Vagina (tissue), 2 donors: ENCODE data around the gene BCAS1.

ENCODE experiments used
- POLR2A ChIP-seq, 2 donors: fragments of 450-650 bp; IDR thresholded peaks; one replicate each; pipeline ENCODE4 v1.6.1; 2017; ENCODE audit warnings: antibody characterized with exemption in 2 of 2, mild to moderate bottlenecking in 2 of 2, moderate library complexity in 2 of 2
- POLR2AphosphoS5 ChIP-seq, 2 donors: sonication (generic); formaldehyde crosslinking; IDR thresholded peaks; one replicate each; pipeline ENCODE4 v1.9.0; 2017; ENCODE audit warnings: antibody characterized with exemption in 2 of 2, mild to moderate bottlenecking in 2 of 2, low read depth in 1 of 2; ENCODE audit not compliant: insufficient read depth in 1 of 2
- TF ChIP-seq, protein P1 (sequence below), 3 experiments: fragments of 450-650 bp in 2 of 3; fragments of 200-600 bp in 1 of 3; sonication (generic) in 1 of 3; IDR thresholded peaks; one replicate each; pipeline ENCODE4 v1.5.1; 2017 to 2019; ENCODE audit warnings: antibody characterized with exemption in 3 of 3, mild to moderate bottlenecking in 2 of 3, moderate library complexity in 2 of 3

- no peak for TF ChIP-seq POLR2AphosphoS5 (IDR thresholded peaks at IDR 0.05; ENCODE audit: insufficient read depth in 1 of 2, low read depth in 1 of 2)
- TF ChIP-seq POLR2A (IDR thresholded peaks at IDR 0.05) = no peak
- TF ChIP-seq, protein P1, sequence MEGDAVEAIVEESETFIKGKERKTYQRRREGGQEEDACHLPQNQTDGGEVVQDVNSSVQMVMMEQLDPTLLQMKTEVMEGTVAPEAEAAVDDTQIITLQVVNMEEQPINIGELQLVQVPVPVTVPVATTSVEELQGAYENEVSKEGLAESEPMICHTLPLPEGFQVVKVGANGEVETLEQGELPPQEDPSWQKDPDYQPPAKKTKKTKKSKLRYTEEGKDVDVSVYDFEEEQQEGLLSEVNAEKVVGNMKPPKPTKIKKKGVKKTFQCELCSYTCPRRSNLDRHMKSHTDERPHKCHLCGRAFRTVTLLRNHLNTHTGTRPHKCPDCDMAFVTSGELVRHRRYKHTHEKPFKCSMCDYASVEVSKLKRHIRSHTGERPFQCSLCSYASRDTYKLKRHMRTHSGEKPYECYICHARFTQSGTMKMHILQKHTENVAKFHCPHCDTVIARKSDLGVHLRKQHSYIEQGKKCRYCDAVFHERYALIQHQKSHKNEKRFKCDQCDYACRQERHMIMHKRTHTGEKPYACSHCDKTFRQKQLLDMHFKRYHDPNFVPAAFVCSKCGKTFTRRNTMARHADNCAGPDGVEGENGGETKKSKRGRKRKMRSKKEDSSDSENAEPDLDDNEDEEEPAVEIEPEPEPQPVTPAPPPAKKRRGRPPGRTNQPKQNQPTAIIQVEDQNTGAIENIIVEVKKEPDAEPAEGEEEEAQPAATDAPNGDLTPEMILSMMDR (IDR thresholded peaks at IDR 0.05) = no peak
These were observed 146.6 kb downstream of the BCAS1 start for GRCh38 chr20:53923566-53924369.
